Measurements from ENCODE around the gene CORO6. TPM values are rescaled to one million over a fixed set of nuclear protein-coding genes. Genes with fewer than 3 reads are reported as not detected.

CORO6 gene
- total and polyA plus RNA-seq, 7 experiments from 2014 or later: 0.15 to 3.1 (median 1.5) TPM

DNA sequence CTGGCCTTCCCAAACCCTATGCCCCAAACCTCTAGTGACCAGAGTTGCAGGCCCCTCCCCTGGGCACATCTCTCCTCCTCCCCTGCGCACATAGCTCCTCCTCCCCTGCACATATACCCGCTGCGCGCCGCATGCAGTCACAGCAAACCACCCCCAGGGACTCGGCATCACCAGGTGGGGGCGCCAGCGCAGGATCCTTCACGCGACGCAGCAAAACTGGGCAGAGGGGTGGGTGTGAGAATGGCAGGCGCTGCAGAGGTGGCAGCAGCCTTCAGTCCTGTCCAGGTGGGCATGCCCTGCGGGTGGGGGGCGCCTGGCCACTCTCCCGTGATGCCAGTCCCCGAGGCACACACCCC is 5.6 kb downstream of the CORO6 start:
- Mint-ChIP-seq H3K36me3 (no peaks in the 10 kb centered on the region), H3K9me3 (no peaks in the 10 kb centered on the region), H3K27ac (peak overlapping the region in 7 of 9 donors; percentile 2 to 91 (median 72)), H3K4me1 (peaks cover 13 to 55% (median 38%) of the 10 kb centered on the region in 7 donors), H3K27me3 (peaks cover 0 to 21% (median 0%) of the 10 kb centered on the region in 5 donors), H3K4me3 (peak overlapping the region; percentile 78 to 93 (median 88))
- peaks cover 36 to 42% of the 10 kb centered on the region in 2 donors for H3K4me1 ChIP-seq (ENCODE audit: control insufficient read depth in 2 of 2, insufficient read depth in 2 of 2, low read length in 2 of 2)
- ChIA-PET POLR2A (interaction anchor here (0.5 to 7.2 kb wide), 21 partner anchors 10 to 1207 kb away, joined by 3 to 59 read pairs (median 4); partner anchors contain the start of genes ABHD15, ANKRD13B, CRLF3 and SSH2), CTCF (interaction anchor here (0.5 to 6.4 kb wide), 31 partner anchors 10 to 706 kb away, joined by 3 to 56 read pairs (median 4); partner anchors contain the start of genes ANKRD13B and SSH2)
- H3K36me3 ChIP-seq (ENCODE audit: control insufficient read depth in 2 of 3, insufficient read depth in 3 of 3, low read length in 3 of 3): no peaks in the 10 kb centered on the region
- peak overlapping the region; percentile 38 for H3K27ac ChIP-seq (ENCODE audit: low read depth, low read length)
- ATAC-seq: peak; percentile 80
- peak overlapping the region; percentile 80 for H3K4me3 ChIP-seq (ENCODE audit: low read length)
- no peaks in the 10 kb centered on the region for H3K9me3 ChIP-seq (ENCODE audit: control insufficient read depth in 2 of 3, low read length in 3 of 3)
- intact Hi-C loops (cut with micrococcal nuclease): loop anchor here (1.0 to 10.0 kb wide), 6 partner anchors 37 to 498 kb away; partner anchors contain the start of genes NSRP1 (in 1 of the 2) and TAOK1 (in 1 of the 2)
- H3K27me3 ChIP-seq (ENCODE audit: control insufficient read depth in 2 of 2, insufficient read depth in 2 of 2, low read length in 2 of 2): no peaks in the 10 kb centered on the region
- peak; percentile 77 to 91 (median 88) for DNase-seq

- DNase-seq: no peak
- no peak for ATAC-seq
- H3K4me1 Mint-ChIP-seq: peaks cover 9 to 51% (median 36%) of the 10 kb centered on the region in 7 donors
- peaks cover 0 to 18% (median 0%) of the 10 kb centered on the region in 5 donors for H3K27me3 Mint-ChIP-seq
- CTCF ChIA-PET: interaction anchor here (0.5 to 6.4 kb wide), 24 partner anchors 13 to 314 kb away, joined by 3 to 56 read pairs (median 4); partner anchors contain the start of genes ANKRD13B and SSH2
- no peak overlapping the region for H3K27ac ChIP-seq (ENCODE audit: low read depth, low read length)
- no peaks in the 10 kb centered on the region for H3K9me3 ChIP-seq (ENCODE audit: control insufficient read depth in 2 of 3, low read length in 3 of 3)
- H3K36me3 Mint-ChIP-seq: no peaks in the 10 kb centered on the region
- peaks cover 34 to 37% of the 10 kb centered on the region in 2 donors for H3K4me1 ChIP-seq (ENCODE audit: control insufficient read depth in 2 of 2, insufficient read depth in 2 of 2, low read length in 2 of 2)
- peak overlapping the region in 6 of 9 donors; percentile 2 to 91 (median 72) for H3K27ac Mint-ChIP-seq
- peak overlapping the region; percentile 78 to 93 (median 88) for H3K4me3 Mint-ChIP-seq
- no peaks in the 10 kb centered on the region for H3K36me3 ChIP-seq (ENCODE audit: control insufficient read depth in 2 of 3, insufficient read depth in 3 of 3, low read length in 3 of 3)
- H3K4me3 ChIP-seq (ENCODE audit: low read length): peak overlapping the region; percentile 80
- no peaks in the 10 kb centered on the region for H3K9me3 Mint-ChIP-seq
- intact Hi-C loops (cut with micrococcal nuclease): loop anchor here (1.0 to 10.0 kb wide), 6 partner anchors 36 to 498 kb away; partner anchors contain the start of genes NSRP1 (in 1 of the 2) and TAOK1 (in 1 of the 2)
- POLR2A ChIA-PET: interaction anchor here (0.6 to 7.2 kb wide), 16 partner anchors 10 to 1208 kb away, joined by 3 to 59 read pairs (median 6); partner anchors contain the start of genes ABHD15, ANKRD13B, CRLF3 and SSH2
- no peaks in the 10 kb centered on the region for H3K27me3 ChIP-seq (ENCODE audit: control insufficient read depth in 2 of 2, insufficient read depth in 2 of 2, low read length in 2 of 2)
Observed at GRCh38 chr17:29616300-29617048, 6.2 kb downstream of the CORO6 start.

DNA sequence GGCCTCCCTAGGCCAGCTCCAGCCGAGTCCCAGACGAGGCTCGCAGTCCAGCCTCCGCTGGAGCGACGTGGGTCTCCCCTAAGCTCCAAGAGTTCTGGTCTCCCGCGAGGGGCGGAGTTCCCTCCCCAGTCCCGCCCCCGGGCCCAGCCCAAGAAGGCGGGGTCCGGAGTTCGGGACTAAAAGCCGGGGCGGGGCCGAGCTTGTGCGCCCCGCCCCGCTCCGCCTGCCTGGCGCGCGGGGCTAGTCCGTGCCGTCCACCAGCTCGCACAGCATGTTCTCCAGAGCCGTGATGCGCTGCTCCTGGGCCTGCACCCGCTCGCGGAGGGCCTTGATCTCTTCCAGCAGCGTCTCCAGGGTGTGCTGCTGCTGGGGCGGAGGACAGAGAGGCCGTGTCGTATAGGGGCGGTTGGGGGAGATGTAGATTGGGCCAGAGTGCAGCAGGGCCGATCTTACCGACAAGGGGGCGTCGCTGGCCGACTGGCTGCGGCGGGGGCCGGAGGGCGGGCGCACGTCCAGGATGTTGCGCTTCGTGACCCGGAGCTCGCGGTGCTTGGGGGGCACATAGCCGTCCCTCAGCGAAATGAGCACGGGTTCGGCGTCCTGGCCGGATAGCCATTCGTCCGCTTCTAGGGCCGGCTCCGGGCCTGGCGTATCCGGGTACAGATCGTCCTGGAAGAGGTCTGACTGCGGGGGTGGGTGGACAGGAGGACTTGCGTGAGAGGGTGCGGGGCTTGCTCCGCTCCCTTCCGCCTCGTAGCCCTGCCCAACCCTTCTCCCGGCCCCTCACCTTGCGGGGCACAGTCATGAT is 7.0 kb downstream of the CORO6 start:
- intact Hi-C loops (cut with micrococcal nuclease): loop anchor here (1.0 to 10.0 kb wide), 8 partner anchors 26 to 499 kb away; partner anchors contain the start of genes GIT1 (in 2 of the 2), TP53I13 (in 2 of the 2), NSRP1 (in 1 of the 2) and NUFIP2 (in 1 of the 2)
- Mint-ChIP-seq H3K4me1 (peaks cover 9 to 48% (median 36%) of the 10 kb centered on the region in 7 donors), H3K9me3 (no peaks in the 10 kb centered on the region), H3K27ac (peak overlapping the region in 8 of 9 donors; percentile 17 to 94 (median 83)), H3K36me3 (no peaks in the 10 kb centered on the region), H3K4me3 (peak overlapping the region; percentile 78 to 93 (median 88)), H3K27me3 (peaks cover 0 to 18% (median 0%) of the 10 kb centered on the region in 5 donors)
- CTCF ChIA-PET: interaction anchor here (0.5 to 6.4 kb wide), 14 partner anchors 9 to 704 kb away, joined by 3 to 56 read pairs (median 8); partner anchors contain the start of genes ANKRD13B and SSH2
- no peaks in the 10 kb centered on the region for H3K27me3 ChIP-seq (ENCODE audit: control insufficient read depth in 2 of 2, insufficient read depth in 2 of 2, low read length in 2 of 2)
- H3K36me3 ChIP-seq (ENCODE audit: control insufficient read depth in 2 of 3, insufficient read depth in 3 of 3, low read length in 3 of 3): no peaks in the 10 kb centered on the region
- POLR2A ChIA-PET: interaction anchor here (0.9 to 7.2 kb wide), 13 partner anchors 9 to 664 kb away, joined by 3 to 59 read pairs (median 4); partner anchors contain the start of genes ABHD15, ANKRD13B and TP53I13
- H3K4me3 ChIP-seq (ENCODE audit: low read length): peak overlapping the region; percentile 80
- no peak overlapping the region for H3K27ac ChIP-seq (ENCODE audit: low read depth, low read length)
- no peaks in the 10 kb centered on the region for H3K9me3 ChIP-seq (ENCODE audit: control insufficient read depth in 2 of 3, low read length in 3 of 3)
- H3K4me1 ChIP-seq (ENCODE audit: control insufficient read depth in 2 of 2, insufficient read depth in 2 of 2, low read length in 2 of 2): peaks cover 34 to 37% of the 10 kb centered on the region in 2 donors
- ATAC-seq: peak; percentile 76
- DNase-seq: peak; percentile 64 to 91 (median 79)

- Histone ChIP-seq H3K27me3 (ENCODE audit: control insufficient read depth in 2 of 2, insufficient read depth in 2 of 2, low read length in 2 of 2) (no peaks in the 10 kb centered on the region), H3K36me3 (ENCODE audit: control insufficient read depth in 2 of 3, insufficient read depth in 3 of 3, low read length in 3 of 3) (no peaks in the 10 kb centered on the region), H3K9me3 (ENCODE audit: control insufficient read depth in 2 of 3, low read length in 3 of 3) (no peaks in the 10 kb centered on the region), H3K4me1 (ENCODE audit: control insufficient read depth in 2 of 2, insufficient read depth in 2 of 2, low read length in 2 of 2) (peaks cover 34 to 37% of the 10 kb centered on the region in 2 donors), H3K4me3 (ENCODE audit: low read length) (peak overlapping the region; percentile 80), H3K27ac (ENCODE audit: low read depth, low read length) (no peak overlapping the region)
- Mint-ChIP-seq H3K27me3 (peaks cover 0 to 15% (median 0%) of the 10 kb centered on the region in 5 donors), H3K9me3 (no peaks in the 10 kb centered on the region), H3K4me1 (peaks cover 9 to 46% (median 36%) of the 10 kb centered on the region in 7 donors), H3K36me3 (no peaks in the 10 kb centered on the region), H3K27ac (peak overlapping the region; percentile 1 to 94 (median 83)), H3K4me3 (peak overlapping the region; percentile 78 to 93 (median 88))
- DNase-seq: peak in 8 of 9 donors; percentile 54 to 74 (median 65)
- intact Hi-C loops (cut with micrococcal nuclease): loop anchor here (1.0 to 10.0 kb wide), 8 partner anchors 26 to 500 kb away; partner anchors contain the start of genes GIT1 (in 2 of the 2), TP53I13 (in 2 of the 2), NSRP1 (in 1 of the 2) and NUFIP2 (in 1 of the 2)
- ChIA-PET CTCF (interaction anchor here (0.5 to 6.4 kb wide), 11 partner anchors 10 to 705 kb away, joined by 3 to 56 read pairs (median 9); partner anchors contain the start of gene ANKRD13B), POLR2A (interaction anchor here (0.9 to 7.2 kb wide), 11 partner anchors 9 to 663 kb away, joined by 3 to 59 read pairs (median 6); partner anchors contain the start of genes ABHD15, ANKRD13B and TP53I13)
- peak; percentile 54 for ATAC-seq
Observed at GRCh38 chr17:29615048-29615385, 7.7 kb downstream of the CORO6 start.

- Histone ChIP-seq H3K36me3 (ENCODE audit: control insufficient read depth in 2 of 3, insufficient read depth in 3 of 3, low read length in 3 of 3) (no peaks in the 10 kb centered on the region), H3K9me3 (ENCODE audit: control insufficient read depth in 2 of 3, low read length in 3 of 3) (no peaks in the 10 kb centered on the region), H3K27ac (ENCODE audit: low read depth, low read length) (no peak overlapping the region), H3K4me3 (ENCODE audit: low read length) (peak overlapping the region; percentile 80), H3K27me3 (ENCODE audit: control insufficient read depth in 2 of 2, insufficient read depth in 2 of 2, low read length in 2 of 2) (no peaks in the 10 kb centered on the region), H3K4me1 (ENCODE audit: control insufficient read depth in 2 of 2, insufficient read depth in 2 of 2, low read length in 2 of 2) (peaks cover 34 to 37% of the 10 kb centered on the region in 2 donors)
- Mint-ChIP-seq H3K9me3 (no peaks in the 10 kb centered on the region), H3K27ac (peak overlapping the region; percentile 1 to 94 (median 83)), H3K4me1 (peaks cover 9 to 45% (median 36%) of the 10 kb centered on the region in 7 donors), H3K36me3 (no peaks in the 10 kb centered on the region), H3K27me3 (peaks cover 0 to 14% (median 0%) of the 10 kb centered on the region in 5 donors), H3K4me3 (peak overlapping the region; percentile 78 to 93 (median 88))
- ChIA-PET POLR2A (interaction anchor here (1.3 to 7.2 kb wide), 5 partner anchors 22 to 148 kb away, joined by 3 to 59 read pairs (median 59); partner anchors contain the start of genes ABHD15, ANKRD13B and TP53I13), CTCF (interaction anchor here (0.6 to 6.4 kb wide), 13 partner anchors 9 to 317 kb away, joined by 3 to 56 read pairs (median 8); partner anchors contain the start of gene ANKRD13B)
- intact Hi-C loops (cut with micrococcal nuclease): loop anchor here (1.0 to 10.0 kb wide), 8 partner anchors 25 to 500 kb away; partner anchors contain the start of genes GIT1 (in 2 of the 2), TP53I13 (in 2 of the 2), NSRP1 (in 1 of the 2) and NUFIP2 (in 1 of the 2)
- DNase-seq: no peak
- no peak for ATAC-seq
Observed at GRCh38 chr17:29614349-29615047, 8.2 kb downstream of the CORO6 start.

All from naive thymus-derived CD4-positive, alpha-beta T cell (primary cell).